ENCODE measurements around the gene ASH1L.

DNA sequence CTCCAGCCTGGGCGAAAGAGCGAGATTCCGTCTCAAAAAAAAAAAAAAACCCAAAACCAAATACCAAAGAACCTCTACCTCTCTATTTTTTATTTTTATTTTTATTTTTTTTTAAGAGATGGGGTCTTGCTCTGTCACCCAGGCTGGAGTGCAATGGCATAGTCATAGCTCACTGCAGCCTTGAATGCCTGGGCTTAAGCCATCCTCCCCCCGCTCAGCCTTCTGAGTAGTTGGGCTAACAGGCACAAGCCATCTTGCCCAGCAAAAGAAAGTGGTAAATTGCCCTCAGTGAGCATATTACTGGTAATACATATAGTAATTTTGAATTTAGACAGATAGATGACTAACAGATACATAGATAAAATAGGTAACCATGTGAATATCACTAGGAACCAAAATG is 77.4 kb downstream of the ASH1L start:
- TF ChIP-seq, protein P1, sequence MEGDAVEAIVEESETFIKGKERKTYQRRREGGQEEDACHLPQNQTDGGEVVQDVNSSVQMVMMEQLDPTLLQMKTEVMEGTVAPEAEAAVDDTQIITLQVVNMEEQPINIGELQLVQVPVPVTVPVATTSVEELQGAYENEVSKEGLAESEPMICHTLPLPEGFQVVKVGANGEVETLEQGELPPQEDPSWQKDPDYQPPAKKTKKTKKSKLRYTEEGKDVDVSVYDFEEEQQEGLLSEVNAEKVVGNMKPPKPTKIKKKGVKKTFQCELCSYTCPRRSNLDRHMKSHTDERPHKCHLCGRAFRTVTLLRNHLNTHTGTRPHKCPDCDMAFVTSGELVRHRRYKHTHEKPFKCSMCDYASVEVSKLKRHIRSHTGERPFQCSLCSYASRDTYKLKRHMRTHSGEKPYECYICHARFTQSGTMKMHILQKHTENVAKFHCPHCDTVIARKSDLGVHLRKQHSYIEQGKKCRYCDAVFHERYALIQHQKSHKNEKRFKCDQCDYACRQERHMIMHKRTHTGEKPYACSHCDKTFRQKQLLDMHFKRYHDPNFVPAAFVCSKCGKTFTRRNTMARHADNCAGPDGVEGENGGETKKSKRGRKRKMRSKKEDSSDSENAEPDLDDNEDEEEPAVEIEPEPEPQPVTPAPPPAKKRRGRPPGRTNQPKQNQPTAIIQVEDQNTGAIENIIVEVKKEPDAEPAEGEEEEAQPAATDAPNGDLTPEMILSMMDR (IDR thresholded peaks at IDR 0.05; ENCODE audit: low read depth, low read length), result no peak
- TF ChIP-seq POLR2A (IDR thresholded peaks at IDR 0.05; ENCODE audit: extremely low read depth, insufficient read length), result no peak
